Neuronal stem cell (in vitro differentiated cells): ENCODE results near the gene DVL1.

Source experiments
- DNase-seq: peaks from one replicate; pipeline ENCODE4 v3.0.0-alpha.2; 2013; ENCODE audit warnings: low spot score
- H2AFZ ChIP-seq: one replicate; pipeline ENCODE4 v1.6.1; 2013; ENCODE audit warnings: mild to moderate bottlenecking, low read length, inconsistent platforms
- H2AK5ac ChIP-seq: 2 replicates; pipeline ENCODE4 v1.6.1; 2013; ENCODE audit warnings: low read depth, mild to moderate bottlenecking, inconsistent platforms, low read length, moderate library complexity, mixed read lengths
- H2BK120ac ChIP-seq: 2 replicates; pipeline ENCODE4 v1.6.1; 2013; ENCODE audit warnings: low read depth, mild to moderate bottlenecking, inconsistent platforms, low read length, moderate library complexity, mixed read lengths
- H2BK12ac ChIP-seq: one replicate; pipeline ENCODE4 v1.6.1; 2013; ENCODE audit warnings: low read length, inconsistent platforms
- H2BK15ac ChIP-seq: 2 replicates; pipeline ENCODE4 v1.6.1; 2013; ENCODE audit warnings: mild to moderate bottlenecking, low read length, inconsistent platforms, mixed read lengths
- H2BK5ac ChIP-seq: one replicate; pipeline ENCODE4 v1.6.1; 2013; ENCODE audit warnings: inconsistent platforms, mild to moderate bottlenecking, low read length, moderate library complexity
- H3K14ac ChIP-seq: one replicate; pipeline ENCODE4 v1.6.1; 2013; ENCODE audit warnings: low read length, inconsistent platforms
- H3K18ac ChIP-seq: 2 replicates; pipeline ENCODE4 v1.6.1; 2013; ENCODE audit warnings: low read length, inconsistent platforms
- H3K23ac ChIP-seq: 2 replicates; pipeline ENCODE4 v1.6.1; 2013; ENCODE audit warnings: low read depth, mild to moderate bottlenecking, mixed read lengths, low read length, inconsistent platforms; ENCODE audit not compliant: poor library complexity
- H3K27ac ChIP-seq: replicated peaks from 3 replicates; pipeline ENCODE4 v1.5.1; 2013; ENCODE audit warnings: low read length, inconsistent platforms
- H3K27me3 ChIP-seq, 3 experiments: 2 replicates each; pipeline ENCODE4 v1.6.1; 2013; ENCODE audit warnings: low read length in 3 of 3, mild to moderate bottlenecking in 2 of 3, inconsistent platforms in 1 of 3, low read depth in 1 of 3, mixed read lengths in 1 of 3, moderate library complexity in 1 of 3; ENCODE audit not compliant: control insufficient read depth in 3 of 3, insufficient read depth in 3 of 3
- H3K36me3 ChIP-seq, 2 donors: replicated peaks in 1 of 2; 2 replicates each; pipeline ENCODE4 v1.6.1; 2013; ENCODE audit warnings: low read length in 2 of 2; ENCODE audit not compliant: control insufficient read depth in 2 of 2, insufficient read depth in 2 of 2
- H3K4ac ChIP-seq: 2 replicates; pipeline ENCODE4 v1.6.1; 2013; ENCODE audit warnings: inconsistent platforms, mild to moderate bottlenecking, low read length, moderate library complexity
- H3K4me1 ChIP-seq, 2 donors: 1 replicate in 1 of 2; 2 replicates in 1 of 2; pipeline ENCODE4 v1.6.1; 2013; ENCODE audit warnings: low read length in 2 of 2, low read depth in 1 of 2; ENCODE audit not compliant: control insufficient read depth in 2 of 2, insufficient read depth in 1 of 2
- H3K4me2 ChIP-seq: one replicate; pipeline ENCODE4 v1.6.1; 2013; ENCODE audit warnings: mild to moderate bottlenecking, low read length, inconsistent platforms; ENCODE audit not compliant: insufficient read depth, poor library complexity, severe bottlenecking
- H3K4me3 ChIP-seq, 2 donors: 2 replicates each; pipeline ENCODE4 v1.5.1; 2013; ENCODE audit warnings: low read length in 2 of 2, mild to moderate bottlenecking in 2 of 2, inconsistent platforms in 1 of 2, moderate library complexity in 1 of 2
- H3K79me1 ChIP-seq: one replicate; pipeline ENCODE4 v1.6.1; 2013; ENCODE audit warnings: low read depth, mild to moderate bottlenecking, inconsistent platforms, low read length, moderate library complexity
- H3K9ac ChIP-seq: one replicate; pipeline ENCODE4 v1.6.1; 2013; ENCODE audit warnings: mild to moderate bottlenecking, low read depth, low read length, inconsistent platforms; ENCODE audit not compliant: poor library complexity
- H3K9me3 ChIP-seq, 2 donors: replicated peaks in 1 of 2; 2 replicates each; pipeline versions ENCODE3 to v1.6.1; 2013; ENCODE audit warnings: low read length in 2 of 2, mild to moderate bottlenecking in 2 of 2, inconsistent platforms in 1 of 2, low read depth in 1 of 2, mixed read lengths in 1 of 2, moderate library complexity in 1 of 2; ENCODE audit not compliant: control insufficient read depth in 2 of 2, insufficient read depth in 1 of 2
- H4K8ac ChIP-seq: one replicate; pipeline ENCODE4 v1.6.1; 2013; ENCODE audit warnings: low read depth, mild to moderate bottlenecking, inconsistent platforms, low read length, moderate library complexity
- H4K91ac ChIP-seq: one replicate; pipeline ENCODE4 v1.6.1; 2013; ENCODE audit warnings: low read length, low read depth, mild to moderate bottlenecking, inconsistent platforms; ENCODE audit not compliant: poor library complexity
- WGBS, 2 donors: extraction: QIAGEN DNeasy Blood & Tissue Kit; methylation state at CpG; one replicate each; pipeline ENCODE4 v1.1.7; 2013; ENCODE audit warnings: missing lambda C conversion rate in 2 of 2, mixed read lengths in 1 of 2; ENCODE audit not compliant: insufficient read length in 2 of 2, insufficient replicate concordance in 1 of 2; ENCODE audit errors: extremely low coverage in 2 of 2; 5-methylcytosine and 5-hydroxymethylcytosine counted together

The DVL1 gene

GRCh38 chr1:1361233-1361981, 12.2 kb upstream of the DVL1 start:
- H3K4me3 ChIP-seq = no peak overlapping the region
- H2AK5ac ChIP-seq = peak overlapping the region; percentile 63
- H3K9me3 ChIP-seq = peaks cover 5% of the 10 kb centered on the region in 2 donors
- H3K4me1 ChIP-seq = peaks cover 43 to 54% of the 10 kb centered on the region in 2 donors
- peak overlapping the region; percentile 99 for H2BK12ac ChIP-seq
- H2BK5ac ChIP-seq = peak overlapping the region; percentile 26
- H3K18ac ChIP-seq = peak overlapping the region; percentile 83
- H2BK15ac ChIP-seq = peak overlapping the region; percentile 94
- no peaks in the 10 kb centered on the region for H3K27me3 ChIP-seq
- no peak overlapping the region for H4K8ac ChIP-seq
- no peak overlapping the region for H2BK120ac ChIP-seq
- H3K23ac ChIP-seq = peak overlapping the region; percentile 70
- peak overlapping the region; percentile 28 for H3K14ac ChIP-seq
- H3K4ac ChIP-seq = no peak overlapping the region
- H3K79me1 ChIP-seq = peaks cover 3% of the 10 kb centered on the region
- no peak overlapping the region for H3K4me2 ChIP-seq
- peak overlapping the region; percentile 80 for H3K9ac ChIP-seq
- peak overlapping the region; percentile 88 for H3K27ac ChIP-seq
- no CpG with 5 or more reads among the region's 35 CpGs for WGBS, 2 donors
- H3K36me3 ChIP-seq = no peaks in the 10 kb centered on the region
- peak overlapping the region; percentile 74 for H4K91ac ChIP-seq
- H2AFZ ChIP-seq = no peak overlapping the region
- no peak for DNase-seq

- Histone ChIP-seq H3K27ac (peak overlapping the region; percentile 88), H2AFZ (no peak overlapping the region), H3K4ac (peak overlapping the region; percentile 2), H4K91ac (peak overlapping the region; percentile 31), H3K14ac (peak overlapping the region; percentile 28), H3K9ac (peak overlapping the region; percentile 80), H2BK12ac (peak overlapping the region; percentile 99), H2BK5ac (peak overlapping the region; percentile 70), H3K9me3 (no peaks in the 10 kb centered on the region), H3K79me1 (peaks cover 3% of the 10 kb centered on the region), H3K36me3 (no peaks in the 10 kb centered on the region), H3K18ac (peak overlapping the region; percentile 83), H3K4me2 (peak overlapping the region; percentile 15), H3K27me3 (no peaks in the 10 kb centered on the region), H3K4me1 (peaks cover 43 to 54% of the 10 kb centered on the region in 2 donors), H4K8ac (peak overlapping the region; percentile 94), H2BK15ac (peak overlapping the region; percentile 94), H2AK5ac (peak overlapping the region; percentile 94), H2BK120ac (no peak overlapping the region), H3K4me3 (no peak overlapping the region), H3K23ac (peak overlapping the region; percentile 70)
- WGBS, 2 donors = no CpG with 5 or more reads among the region's 20 CpGs
- no peak for DNase-seq
Measured at GRCh38 chr1:1360506-1361169, 11.4 kb upstream of the DVL1 start.

GRCh38 chr1:1359664-1360468, 10.6 kb upstream of the DVL1 start:
- no peak for DNase-seq
- peaks cover 0 to 6% (median 4%) of the 10 kb centered on the region in 3 experiments for H3K27me3 ChIP-seq
- H3K27ac ChIP-seq = peak overlapping the region; percentile 88
- H3K36me3 ChIP-seq = no peaks in the 10 kb centered on the region
- H3K4me3 ChIP-seq = peak overlapping the region in 1 of 2 donors; percentile 19
- H2AK5ac ChIP-seq = peak overlapping the region; percentile 94
- H3K4ac ChIP-seq = no peak overlapping the region
- peaks cover 3% of the 10 kb centered on the region for H3K79me1 ChIP-seq
- H2BK15ac ChIP-seq = peak overlapping the region; percentile 70
- H2BK120ac ChIP-seq = no peak overlapping the region
- no peaks in the 10 kb centered on the region for H3K9me3 ChIP-seq
- H3K4me2 ChIP-seq = no peak overlapping the region
- peak overlapping the region; percentile 93 for H3K18ac ChIP-seq
- peak overlapping the region; percentile 48 for H3K14ac ChIP-seq
- peak overlapping the region; percentile 74 for H2AFZ ChIP-seq
- peak overlapping the region; percentile 87 for H2BK12ac ChIP-seq
- no peak overlapping the region for H4K91ac ChIP-seq
- peaks cover 43 to 54% of the 10 kb centered on the region in 2 donors for H3K4me1 ChIP-seq
- H3K9ac ChIP-seq = peak overlapping the region; percentile 78
- no peak overlapping the region for H3K23ac ChIP-seq
- no peak overlapping the region for H4K8ac ChIP-seq
- H2BK5ac ChIP-seq = peak overlapping the region; percentile 70
- no CpG with 5 or more reads among the region's 28 CpGs for WGBS, 2 donors
